Omental fat pad (tissue), 4 donors: ENCODE measurements around the gene HOXA5. TPM values are rescaled to one million over a fixed set of nuclear protein-coding genes. Genes with fewer than 3 reads are reported as not detected.

Experiments used
- ATAC-seq: fragments of 150-250 bp; one replicate; pipeline ENCODE4 v1.9.1; 2016; ENCODE audit warnings: mild to moderate bottlenecking, moderate library complexity; ENCODE audit not compliant: low FRiP score
- DNase-seq: peaks from one replicate; pipeline ENCODE4 v3.0.0-alpha.2; 2019; ENCODE audit warnings: low spot score
- total RNA-seq, 4 donors: library from RNA; depleted of rRNA; stranded (reverse); fragments of >200 nt; gene quantifications; one replicate each; pipeline ENCODE4 v1.1.0, GENCODE V29; 2016
- TF ChIP-seq, protein P1 (sequence below), 3 donors: fragments of 450-650 bp; IDR thresholded peaks; one replicate each; pipeline ENCODE4 v1.5.1; 2016 to 2017; ENCODE audit warnings: antibody characterized with exemption in 3 of 3, mild to moderate bottlenecking in 3 of 3, moderate library complexity in 2 of 3

The HOXA5 gene
- total RNA-seq, result 10 to 100 TPM; 10.4 to 39.4 (median 26.5) TPM

DNA sequence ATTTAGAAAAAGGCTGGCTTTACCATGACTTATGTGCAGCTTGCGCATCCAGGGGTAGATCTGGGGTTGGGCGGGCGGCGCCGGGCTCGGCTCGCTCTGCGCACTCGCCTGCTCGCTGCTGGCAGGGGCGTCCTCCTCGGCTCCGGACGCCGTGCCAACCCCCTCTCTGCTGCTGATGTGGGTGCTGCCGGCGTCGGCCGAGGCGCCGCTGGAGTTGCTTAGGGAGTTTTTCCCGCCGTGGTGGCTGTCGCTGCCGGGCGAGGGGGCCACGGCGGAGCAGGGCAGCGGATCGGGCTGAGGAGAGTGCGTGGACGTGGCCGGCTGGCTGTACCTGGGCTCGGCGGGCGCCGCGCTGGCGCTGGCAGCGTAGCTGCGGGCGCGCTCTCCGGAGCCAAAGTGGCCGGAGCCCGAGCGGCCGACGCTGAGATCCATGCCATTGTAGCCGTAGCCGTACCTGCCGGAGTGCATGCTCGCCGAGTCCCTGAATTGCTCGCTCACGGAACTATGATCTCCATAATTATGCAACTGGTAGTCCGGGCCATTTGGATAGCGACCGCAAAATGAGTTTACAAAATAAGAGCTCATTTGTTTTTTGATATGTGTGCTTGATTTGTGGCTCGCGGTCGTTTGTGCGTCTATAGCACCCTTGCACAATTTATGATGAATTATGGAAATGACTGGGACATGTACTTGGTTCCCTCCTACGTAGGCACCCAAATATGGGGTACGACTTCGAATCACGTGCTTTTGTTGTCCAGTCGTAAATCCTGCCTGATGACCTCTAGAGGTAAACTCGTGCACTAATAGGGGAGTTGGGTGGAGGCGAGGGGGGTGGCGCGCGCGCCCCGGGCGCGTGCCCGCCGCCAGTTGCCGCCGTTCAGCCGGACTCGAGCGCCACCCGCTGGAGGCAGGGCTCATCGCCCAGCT lies at the start of gene HOXA5:
TSS of gene HOXA5 (minus strand) at position 659 of the 927 bp plus-strand sequence. CDS start at position 585, 74 bp downstream.
- peak; percentile 58 for DNase-seq

DNA sequence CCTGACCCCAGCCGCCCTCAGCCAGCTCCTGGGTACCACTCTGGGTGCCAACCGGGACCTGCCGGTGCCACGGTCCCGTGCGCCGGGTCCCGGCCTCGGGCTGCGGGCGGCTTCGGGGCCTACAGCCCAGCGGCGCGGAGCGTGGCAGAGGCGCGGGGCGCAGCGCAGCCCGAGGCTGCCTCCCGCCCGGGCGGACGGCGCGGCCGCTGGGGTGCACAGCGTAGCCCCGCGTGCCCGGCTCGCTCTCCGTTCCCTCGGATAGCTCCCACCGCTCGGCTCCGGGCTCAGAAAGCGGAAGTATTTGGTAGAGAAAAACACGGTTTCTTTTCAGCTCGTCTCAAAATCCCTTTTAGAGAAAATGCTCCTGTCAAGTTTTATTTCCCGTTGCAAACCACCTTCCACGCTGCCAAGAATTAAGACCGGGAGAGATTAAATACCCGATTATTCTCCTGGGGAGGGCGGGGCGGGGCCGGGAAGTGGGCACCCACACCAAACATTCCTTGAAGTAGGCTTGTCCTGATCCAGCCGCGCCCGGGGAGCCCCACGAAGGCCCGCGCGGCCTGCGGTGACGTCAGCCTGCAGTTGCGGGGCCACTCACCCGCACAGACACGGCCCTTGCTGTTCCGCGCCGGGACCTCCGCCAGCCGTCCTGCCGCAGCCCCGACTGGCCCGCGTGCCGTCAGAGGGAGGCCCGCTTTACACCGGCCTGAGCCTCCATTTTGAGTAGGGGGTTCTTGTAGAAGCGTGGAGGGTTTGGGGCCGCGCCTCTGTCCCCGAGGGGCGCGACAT lies 49.3 kb upstream of the HOXA5 start:
- DNase-seq (no peak), ATAC-seq (peak; percentile 52)
- TF ChIP-seq, protein P1, sequence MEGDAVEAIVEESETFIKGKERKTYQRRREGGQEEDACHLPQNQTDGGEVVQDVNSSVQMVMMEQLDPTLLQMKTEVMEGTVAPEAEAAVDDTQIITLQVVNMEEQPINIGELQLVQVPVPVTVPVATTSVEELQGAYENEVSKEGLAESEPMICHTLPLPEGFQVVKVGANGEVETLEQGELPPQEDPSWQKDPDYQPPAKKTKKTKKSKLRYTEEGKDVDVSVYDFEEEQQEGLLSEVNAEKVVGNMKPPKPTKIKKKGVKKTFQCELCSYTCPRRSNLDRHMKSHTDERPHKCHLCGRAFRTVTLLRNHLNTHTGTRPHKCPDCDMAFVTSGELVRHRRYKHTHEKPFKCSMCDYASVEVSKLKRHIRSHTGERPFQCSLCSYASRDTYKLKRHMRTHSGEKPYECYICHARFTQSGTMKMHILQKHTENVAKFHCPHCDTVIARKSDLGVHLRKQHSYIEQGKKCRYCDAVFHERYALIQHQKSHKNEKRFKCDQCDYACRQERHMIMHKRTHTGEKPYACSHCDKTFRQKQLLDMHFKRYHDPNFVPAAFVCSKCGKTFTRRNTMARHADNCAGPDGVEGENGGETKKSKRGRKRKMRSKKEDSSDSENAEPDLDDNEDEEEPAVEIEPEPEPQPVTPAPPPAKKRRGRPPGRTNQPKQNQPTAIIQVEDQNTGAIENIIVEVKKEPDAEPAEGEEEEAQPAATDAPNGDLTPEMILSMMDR (IDR thresholded peaks at IDR 0.05), result no peak

More for the DNA sequence above, at the start of gene HOXA5:
- ATAC-seq, result peak; percentile 84
- TF ChIP-seq, protein P1 (IDR thresholded peaks at IDR 0.05), result peak in 1 of 3 donors; percentile 12

DNA sequence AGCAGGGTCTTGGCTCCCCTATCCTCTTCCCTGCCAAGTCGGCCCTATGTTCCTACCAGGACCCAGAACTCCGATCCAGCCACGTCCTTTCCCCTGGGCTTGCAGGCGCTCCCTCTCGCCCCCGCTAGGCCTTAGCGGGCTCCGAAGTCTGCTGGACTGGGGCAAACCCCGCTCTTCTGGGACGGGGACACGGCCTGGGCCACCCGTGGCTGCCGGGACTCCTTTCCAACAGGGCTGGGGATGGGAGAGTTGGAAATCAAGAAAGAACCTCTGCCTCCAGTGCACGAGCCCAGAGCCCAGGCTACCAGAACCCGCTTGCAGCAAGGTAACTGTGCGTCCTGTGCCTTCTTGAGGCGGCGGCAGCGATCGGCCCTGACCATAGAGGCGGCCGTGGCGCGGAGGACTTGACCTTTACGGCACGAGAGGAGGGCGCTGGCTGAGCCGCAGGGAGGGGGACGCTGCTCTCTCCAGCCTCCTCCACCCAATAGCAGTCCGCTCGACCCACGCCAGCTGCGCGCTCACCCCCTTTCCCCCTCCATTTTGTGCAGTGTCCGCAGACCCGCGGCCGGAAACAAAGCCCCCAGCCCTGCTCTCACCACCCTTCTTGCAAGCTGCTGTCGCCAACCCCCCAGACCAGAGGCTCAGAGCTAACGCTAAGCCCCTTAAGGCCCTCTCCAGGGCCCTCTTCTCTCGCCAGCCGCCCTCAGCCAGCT lies 48.5 kb upstream of the HOXA5 start:
- TF ChIP-seq, protein P1 (IDR thresholded peaks at IDR 0.05), result no peak
- DNase-seq (no peak), ATAC-seq (no peak)

DNA sequence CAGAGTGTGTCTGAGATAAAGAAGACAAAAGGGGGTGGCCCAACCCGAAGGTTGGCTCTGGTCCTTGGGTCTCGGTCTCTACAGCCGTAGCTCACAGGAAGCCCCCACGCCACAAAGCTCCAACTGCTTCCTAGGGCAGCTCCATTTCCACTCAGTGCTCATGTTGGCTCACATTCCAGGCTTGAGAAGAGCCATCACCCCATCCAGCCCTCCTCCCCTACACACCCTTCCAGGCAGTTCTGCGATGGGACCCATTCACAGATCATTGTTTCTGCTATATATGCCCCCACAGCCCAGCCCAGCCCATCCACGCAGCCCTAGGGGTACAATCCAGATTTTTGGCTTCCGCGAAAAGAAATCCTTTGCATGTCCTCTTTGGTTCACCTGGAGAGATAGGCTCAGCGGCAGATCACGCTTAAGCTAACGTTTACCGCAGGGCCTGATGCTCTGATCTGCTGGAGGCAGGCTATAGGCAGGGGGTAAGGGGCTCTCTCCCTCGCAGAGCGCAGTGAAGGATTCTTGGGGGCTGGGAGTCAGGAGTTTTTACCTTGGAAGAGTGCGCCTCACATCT lies 47.8 kb upstream of the HOXA5 start:
- DNase-seq, result peak; percentile 14
- TF ChIP-seq, protein P1 (IDR thresholded peaks at IDR 0.05), result no peak
- no peak for ATAC-seq

DNA sequence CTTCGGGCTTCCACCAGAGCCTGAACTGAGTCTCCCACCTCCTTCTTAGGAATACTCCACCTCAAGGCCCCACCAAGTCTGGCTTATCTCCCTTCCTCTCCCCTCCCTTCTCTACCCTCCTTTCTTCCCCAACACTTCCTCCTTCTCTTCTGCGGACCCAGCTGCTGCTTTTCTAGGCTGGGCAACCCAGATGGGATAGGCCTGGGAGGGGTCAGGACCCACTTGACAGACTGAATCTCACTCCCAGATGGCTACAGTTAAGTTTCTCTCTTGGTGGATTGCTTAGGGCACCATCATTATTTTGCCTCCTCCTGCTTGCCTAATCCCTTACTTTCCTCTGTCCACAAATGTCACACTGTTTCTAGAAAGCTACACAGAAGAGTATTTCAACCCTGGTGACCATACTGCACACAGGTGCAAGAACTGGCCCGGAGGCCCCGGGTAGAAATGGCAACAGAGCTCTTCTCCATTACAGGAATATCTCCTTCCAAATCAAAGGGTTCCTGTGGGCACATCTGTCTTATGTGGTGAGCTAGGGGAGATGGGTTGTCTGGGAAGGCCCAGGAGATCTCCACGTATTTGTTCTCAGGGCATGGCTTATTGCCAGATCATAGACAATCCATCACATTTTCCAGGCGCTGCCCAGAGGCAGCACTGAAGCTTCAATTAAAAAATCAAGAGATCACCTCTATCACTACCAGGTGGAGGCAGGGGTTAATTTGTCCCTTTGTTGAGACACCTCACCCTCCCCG lies 46.7 kb upstream of the HOXA5 start:
- no peak for DNase-seq
- ATAC-seq, result no peak
- TF ChIP-seq, protein P1 (IDR thresholded peaks at IDR 0.05), result no peak
